KBM-7 (cell line): ENCODE data around the gene CDC42EP2.

Experiments
- DNase-seq: peaks from one replicate; pipeline ENCODE4 v3.0.0-alpha.2; 2015
- in situ Hi-C: fragments of 300-500 bp; cut with MboI; formaldehyde crosslinking; loops from 2 replicates; pipeline ENCODE4 v1.14.3; 2020; ENCODE audit warnings: low sequenced_read_pairs, low pct_unique_long_range_greater_than_20kb, mixed read lengths

CDC42EP2 gene

DNA sequence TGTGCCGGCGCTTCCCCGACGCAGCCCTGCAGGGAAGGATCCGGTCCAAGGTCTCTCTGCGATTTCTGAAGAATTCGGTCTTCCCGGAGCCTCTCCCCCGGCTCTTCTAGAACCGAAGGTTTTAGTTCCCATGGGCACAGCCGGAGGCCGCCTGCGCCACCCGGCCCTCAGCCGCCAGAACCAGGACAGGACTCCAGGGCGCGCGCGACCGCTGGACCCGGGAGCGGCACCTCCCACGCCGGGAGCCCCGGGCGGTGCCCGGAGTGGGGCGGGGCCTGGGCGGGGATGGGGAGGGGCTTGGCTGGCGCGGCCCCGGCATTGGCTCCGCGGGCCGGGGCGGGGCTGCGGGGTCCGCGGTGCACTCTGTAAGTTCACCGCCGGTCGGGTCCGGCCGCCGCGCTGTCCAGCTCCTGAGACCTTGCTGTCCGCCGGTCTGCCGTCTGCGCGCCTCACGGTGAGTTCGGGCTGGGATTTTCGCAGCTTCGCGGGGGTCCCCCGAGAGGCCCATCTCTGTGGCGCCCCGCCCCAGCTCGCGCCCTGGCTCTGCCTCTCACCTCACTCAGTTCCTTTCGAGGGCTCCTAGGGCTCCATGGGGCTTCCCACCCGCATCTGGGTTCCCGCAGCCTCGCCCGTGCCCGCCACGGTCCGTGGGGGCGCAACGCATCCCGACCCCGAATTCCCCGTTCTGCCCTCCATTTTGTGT lies at the start of gene CDC42EP2:
Gene CDC42EP2 (plus strand): TSS at position 366 of the 703 bp plus-strand sequence. CDS start 6,033 bp downstream, outside the sequence.
- peak; percentile 74 for DNase-seq
- in situ Hi-C loops: no loop called here

GRCh38 chr11:65266210-65266609 lies 48.5 kb upstream of the CDC42EP2 start:
- no peak for DNase-seq

GRCh38 chr11:65274735-65275682 lies 39.7 kb upstream of the CDC42EP2 start:
- peak; percentile 66 for DNase-seq
- in situ Hi-C loops: no loop called here

More at GRCh38 chr11:65266210-65266609, 48.5 kb upstream of the CDC42EP2 start:
- in situ Hi-C loops: no loop called here

DNA sequence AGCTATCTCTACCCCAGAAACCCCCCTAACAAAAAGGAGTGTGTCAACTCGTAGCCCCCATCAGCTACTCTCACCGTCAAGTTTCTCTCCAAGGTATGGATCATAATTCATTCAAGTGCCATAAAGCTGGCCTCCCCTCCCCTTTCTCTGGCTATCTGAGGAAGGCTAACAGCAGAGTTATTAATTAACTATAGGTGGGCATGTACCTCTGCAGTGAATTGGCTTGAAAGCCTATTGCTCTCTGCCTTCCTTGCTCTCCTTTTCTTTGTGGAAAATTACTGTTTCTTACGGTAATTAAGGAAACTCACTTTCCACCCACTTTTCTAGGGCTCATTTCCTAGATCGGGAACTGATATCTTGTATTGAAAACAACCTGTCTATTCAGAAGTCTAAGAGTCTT lies 38.8 kb upstream of the CDC42EP2 start:
- in situ Hi-C loops: no loop called here

GRCh38 chr11:65277631-65278277 lies 36.9 kb upstream of the CDC42EP2 start:
- DNase-seq: no peak
- in situ Hi-C loops: no loop called here

More for the DNA sequence above, 38.8 kb upstream of the CDC42EP2 start:
- DNase-seq: no peak

GRCh38 chr11:65278356-65278755 lies 36.3 kb upstream of the CDC42EP2 start:
- in situ Hi-C loops: no loop called here
- DNase-seq: no peak

- in situ Hi-C loops: no loop called here
These were observed 35.4 kb upstream of the CDC42EP2 start for GRCh38 chr11:65279279-65279678.

GRCh38 chr11:65279741-65280440 lies 34.8 kb upstream of the CDC42EP2 start:
- no peak for DNase-seq
- in situ Hi-C loops: no loop called here

More at GRCh38 chr11:65279279-65279678, 35.4 kb upstream of the CDC42EP2 start:
- no peak for DNase-seq

- DNase-seq: no peak
- in situ Hi-C loops: no loop called here
These were observed 34.0 kb upstream of the CDC42EP2 start for GRCh38 chr11:65280646-65281045.

DNA sequence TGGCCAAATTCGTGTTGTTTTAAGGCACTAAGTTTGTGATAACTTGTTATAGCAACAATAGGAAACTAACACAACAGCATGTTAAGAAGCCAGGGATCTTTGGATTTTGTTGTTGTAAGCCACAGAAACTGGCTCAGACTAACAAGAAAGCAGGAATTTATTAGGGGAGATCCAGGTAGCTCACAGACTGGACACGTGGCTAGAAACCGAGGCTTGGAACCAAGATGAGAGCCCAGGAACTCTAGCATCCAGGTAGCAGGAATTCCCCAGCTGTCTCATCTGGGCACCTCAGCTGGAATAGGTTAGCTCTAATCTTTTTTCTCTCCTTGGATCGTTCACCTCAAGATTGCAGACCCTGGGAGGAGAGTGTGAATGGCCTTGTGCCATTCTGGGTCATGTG lies 28.0 kb upstream of the CDC42EP2 start:
- in situ Hi-C loops: no loop called here
- no peak for DNase-seq

DNA sequence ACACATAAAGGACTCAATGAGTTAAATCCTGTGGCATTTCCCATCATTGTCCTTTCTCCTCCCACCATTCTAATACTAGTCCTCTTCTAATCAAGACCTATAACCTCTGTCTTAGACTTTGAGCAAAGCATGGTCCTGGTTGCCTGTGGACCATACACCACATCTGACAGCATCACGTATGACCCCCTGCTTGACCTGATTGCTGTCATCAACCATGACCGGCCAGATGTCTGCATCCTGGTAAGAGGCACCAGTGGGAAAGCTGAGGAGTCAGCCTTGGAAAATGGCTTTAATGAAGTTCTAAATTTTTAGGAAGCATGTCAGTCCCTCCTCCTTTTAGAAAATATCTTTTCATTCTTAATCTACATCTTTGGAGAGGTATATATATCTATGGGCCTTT lies 27.1 kb upstream of the CDC42EP2 start:
- DNase-seq: no peak
- in situ Hi-C loops: no loop called here

DNA sequence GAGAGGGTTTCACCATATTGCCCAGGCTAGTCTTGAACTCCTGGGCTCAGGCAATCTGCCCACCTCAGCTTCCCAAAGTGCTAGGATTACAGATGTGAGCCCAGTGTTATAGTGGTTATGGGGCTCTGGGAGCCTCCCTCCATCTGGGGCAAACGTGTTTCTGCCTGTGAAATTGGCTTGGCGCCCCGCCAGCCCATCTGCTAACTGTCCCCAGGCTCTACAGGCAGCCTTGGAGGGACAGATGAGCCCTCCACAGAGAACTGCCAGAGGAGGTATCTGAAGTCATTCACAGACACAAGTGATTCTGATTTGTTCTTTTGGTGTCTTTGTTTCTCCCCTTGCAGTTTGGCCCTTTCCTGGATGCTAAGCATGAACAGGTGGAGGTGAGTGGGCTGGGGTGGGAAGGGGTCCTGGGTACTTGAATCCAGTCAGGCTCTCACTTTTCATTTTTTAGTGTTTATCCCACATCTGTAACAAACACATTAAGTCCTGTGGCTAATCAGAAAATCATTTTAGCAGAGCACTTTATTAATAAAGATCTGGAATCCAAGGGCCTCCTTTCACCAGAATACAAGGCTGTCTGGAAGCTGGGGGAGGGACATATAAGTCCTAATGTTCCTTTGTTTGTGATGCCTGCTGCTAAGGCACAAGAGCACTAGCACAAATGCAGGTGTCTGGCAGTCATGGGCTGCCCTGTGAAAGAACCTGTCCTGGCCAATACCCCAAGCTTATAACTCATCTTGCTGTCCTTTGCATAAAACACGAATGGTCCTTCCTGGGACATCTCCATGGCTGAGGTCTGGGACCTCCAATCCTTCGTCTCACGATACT lies 25.7 kb upstream of the CDC42EP2 start:
- in situ Hi-C loops: no loop called here
- no peak for DNase-seq

- in situ Hi-C loops: no loop called here
- DNase-seq: peak; percentile 79
These were observed 24.1 kb upstream of the CDC42EP2 start for GRCh38 chr11:65290448-65291165.

DNA sequence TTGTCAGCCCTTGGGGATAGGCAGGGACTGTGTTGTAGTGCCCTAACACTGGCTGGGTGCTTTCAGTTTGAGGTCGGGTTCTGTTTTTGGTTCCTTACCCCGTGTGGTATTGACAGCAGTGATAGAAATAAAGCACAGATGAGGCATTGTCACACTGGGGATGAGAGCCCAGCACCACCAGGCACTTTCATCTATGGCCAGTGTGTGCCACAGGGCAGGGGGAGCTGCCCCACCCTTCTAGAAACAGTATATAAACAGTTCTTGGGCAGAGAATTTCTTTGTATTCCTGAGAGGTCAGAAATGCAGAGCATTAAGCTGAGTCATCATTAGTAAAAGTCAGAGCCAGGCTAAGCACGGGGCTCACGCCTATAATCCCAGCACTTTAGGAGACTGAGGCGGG lies 23.1 kb upstream of the CDC42EP2 start:
- in situ Hi-C loops: no loop called here
- no peak for DNase-seq

- in situ Hi-C loops: no loop called here
- no peak for DNase-seq
These were observed 21.8 kb upstream of the CDC42EP2 start for GRCh38 chr11:65292890-65293289.

GRCh38 chr11:65293909-65294381 lies 20.7 kb upstream of the CDC42EP2 start:
- DNase-seq: no peak
- in situ Hi-C loops: no loop called here

GRCh38 chr11:65295001-65295400 lies 19.7 kb upstream of the CDC42EP2 start:
- DNase-seq: no peak
- in situ Hi-C loops: no loop called here
